Stimulated activated CD4-positive, alpha-beta T cell treated with anti-CD3 and anti-CD28 coated beads, Interleukin-12 subunit alpha, Interleukin-12 subunit beta, amount 100 ng/mL, for 4 hours (primary cell): Measurements from ENCODE around the gene PEF1.

Experiments
- DNase-seq: peaks from one replicate; pipeline ENCODE4 v3.0.0-alpha.2; 2020

Gene PEF1

DNA sequence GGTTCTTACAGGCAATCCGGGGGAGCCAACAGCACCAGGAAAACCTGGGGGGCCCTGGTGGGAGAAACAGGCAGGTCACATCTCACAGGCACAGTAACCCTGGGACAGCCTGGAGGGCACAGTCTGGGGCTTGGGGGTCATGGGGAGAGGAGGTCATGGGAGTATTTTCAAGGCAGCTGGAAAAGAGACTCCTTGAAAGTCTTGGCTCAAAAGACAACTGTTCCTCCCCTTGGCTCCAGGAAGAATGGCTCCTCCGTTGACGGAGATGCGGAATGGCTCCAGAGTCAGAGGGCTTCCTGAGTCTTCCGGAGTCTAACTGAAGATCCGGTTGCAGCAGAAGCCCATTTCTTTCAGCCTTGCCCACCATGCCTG, 25.9 kb upstream of the PEF1 start:
- DNase-seq = no peak

DNA sequence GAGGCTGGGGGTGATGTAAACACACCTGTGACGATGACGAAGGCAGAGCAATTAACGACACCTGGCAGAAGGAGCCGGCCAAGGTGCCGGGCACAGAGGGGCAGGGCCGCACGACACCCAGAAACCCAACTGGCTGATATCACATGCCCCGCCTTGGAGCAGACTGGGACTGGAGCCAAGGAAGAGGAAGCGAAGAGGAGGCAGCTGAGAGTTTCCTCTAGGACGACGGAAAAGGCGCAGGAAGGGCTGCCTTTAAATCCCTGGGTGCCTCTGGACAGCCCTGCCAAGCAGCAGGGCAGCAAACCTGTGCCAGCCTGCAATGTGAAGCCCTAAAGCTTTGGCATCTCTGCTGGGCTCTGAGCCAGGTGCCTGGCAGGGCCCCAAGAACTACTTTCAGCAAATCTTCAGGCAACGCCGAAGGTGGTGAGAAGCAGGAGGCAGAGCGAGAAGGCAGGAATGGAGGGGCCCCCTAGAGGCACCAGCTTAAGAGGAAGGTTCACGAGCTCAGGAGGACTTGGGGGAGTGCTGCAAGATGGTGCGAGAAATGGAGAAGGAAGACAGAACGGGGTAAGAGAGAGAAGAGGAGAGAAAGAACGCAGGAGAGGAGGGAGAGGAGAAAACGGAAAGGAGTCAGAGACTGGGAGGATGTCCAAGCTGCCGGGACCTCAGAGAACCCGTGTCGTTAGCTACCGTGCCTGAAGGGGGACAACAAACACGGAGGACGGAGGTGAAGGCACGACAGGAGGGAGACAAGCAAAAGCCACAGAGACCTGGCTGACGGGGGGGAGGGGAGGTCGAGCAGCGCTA, 25.3 kb upstream of the PEF1 start:
- no peak for DNase-seq

GRCh38 chr1:31669433-31669785, 24.7 kb upstream of the PEF1 start:
- no peak for DNase-seq

GRCh38 chr1:31668303-31668883, 23.7 kb upstream of the PEF1 start:
- DNase-seq = no peak

DNA sequence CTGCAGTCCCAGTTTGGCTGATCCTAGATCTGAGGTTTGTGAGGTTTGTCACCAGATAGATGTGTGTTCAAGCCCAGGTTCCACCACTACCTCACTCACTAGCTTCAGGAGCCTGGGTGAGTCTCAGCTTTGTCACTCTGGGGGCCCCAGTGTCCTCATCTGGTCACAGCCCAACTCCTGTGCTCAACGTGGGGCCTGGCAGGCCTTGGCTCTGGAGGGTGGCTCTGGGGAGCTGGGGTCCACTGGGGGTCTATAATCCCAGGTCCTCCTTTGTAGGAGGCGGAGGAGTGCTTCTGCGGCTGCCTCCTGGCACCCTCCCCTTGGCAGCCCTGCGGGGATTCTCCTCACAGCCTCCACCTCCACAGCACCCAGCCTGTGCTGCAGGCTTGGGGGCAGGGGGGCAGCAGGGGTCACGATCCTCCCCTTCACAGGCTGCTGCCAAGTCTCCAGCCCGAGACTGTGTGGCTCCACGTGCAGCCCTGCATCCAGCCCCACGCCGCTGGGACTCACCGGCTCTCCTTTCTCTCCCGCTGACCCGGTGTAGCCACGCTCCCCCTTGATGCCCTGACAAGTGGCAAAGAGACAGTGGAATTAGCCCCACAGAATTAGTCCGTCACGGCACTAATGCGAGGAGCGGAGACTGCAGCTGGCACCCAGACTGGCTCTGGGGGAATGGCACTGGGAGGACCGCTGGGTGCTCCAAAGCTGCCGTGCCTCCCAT, 22.5 kb upstream of the PEF1 start:
- DNase-seq = no peak

- DNase-seq = no peak
Observed at GRCh38 chr1:31666263-31666963, 21.7 kb upstream of the PEF1 start.

DNA sequence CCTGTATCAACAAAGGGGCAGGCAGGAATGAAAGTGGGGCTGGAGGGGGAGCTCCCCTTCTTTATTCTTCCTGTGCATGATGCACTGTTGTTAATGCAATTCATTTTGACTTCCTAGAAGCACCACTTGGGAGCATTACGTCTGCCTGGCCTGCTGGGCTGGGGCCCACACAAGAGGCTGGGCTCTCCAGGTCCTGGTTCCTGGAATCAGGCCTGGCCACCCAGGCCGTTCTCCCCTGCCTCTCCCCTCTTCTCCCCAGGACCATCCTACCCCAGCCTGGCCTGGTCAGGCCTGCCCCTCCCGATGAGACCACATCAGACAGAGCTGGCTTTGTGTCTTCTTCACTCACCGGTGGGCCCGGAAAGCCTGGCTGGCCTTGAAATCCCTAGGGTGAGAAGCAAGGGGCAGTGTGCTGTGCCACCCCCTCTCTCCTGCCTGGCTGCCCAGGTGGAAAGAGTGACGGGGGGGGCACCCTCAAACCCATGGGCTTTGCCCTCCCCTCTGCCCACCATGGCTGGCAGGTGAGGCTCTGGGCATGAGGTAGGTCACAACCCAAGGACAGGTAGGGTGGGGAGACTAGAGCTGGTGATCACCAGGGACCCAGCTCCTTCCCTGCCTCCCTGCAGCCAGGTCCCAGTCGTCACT, 20.7 kb upstream of the PEF1 start:
- DNase-seq = no peak

- DNase-seq = no peak
Observed at GRCh38 chr1:31664528-31664927, 19.9 kb upstream of the PEF1 start.

DNA sequence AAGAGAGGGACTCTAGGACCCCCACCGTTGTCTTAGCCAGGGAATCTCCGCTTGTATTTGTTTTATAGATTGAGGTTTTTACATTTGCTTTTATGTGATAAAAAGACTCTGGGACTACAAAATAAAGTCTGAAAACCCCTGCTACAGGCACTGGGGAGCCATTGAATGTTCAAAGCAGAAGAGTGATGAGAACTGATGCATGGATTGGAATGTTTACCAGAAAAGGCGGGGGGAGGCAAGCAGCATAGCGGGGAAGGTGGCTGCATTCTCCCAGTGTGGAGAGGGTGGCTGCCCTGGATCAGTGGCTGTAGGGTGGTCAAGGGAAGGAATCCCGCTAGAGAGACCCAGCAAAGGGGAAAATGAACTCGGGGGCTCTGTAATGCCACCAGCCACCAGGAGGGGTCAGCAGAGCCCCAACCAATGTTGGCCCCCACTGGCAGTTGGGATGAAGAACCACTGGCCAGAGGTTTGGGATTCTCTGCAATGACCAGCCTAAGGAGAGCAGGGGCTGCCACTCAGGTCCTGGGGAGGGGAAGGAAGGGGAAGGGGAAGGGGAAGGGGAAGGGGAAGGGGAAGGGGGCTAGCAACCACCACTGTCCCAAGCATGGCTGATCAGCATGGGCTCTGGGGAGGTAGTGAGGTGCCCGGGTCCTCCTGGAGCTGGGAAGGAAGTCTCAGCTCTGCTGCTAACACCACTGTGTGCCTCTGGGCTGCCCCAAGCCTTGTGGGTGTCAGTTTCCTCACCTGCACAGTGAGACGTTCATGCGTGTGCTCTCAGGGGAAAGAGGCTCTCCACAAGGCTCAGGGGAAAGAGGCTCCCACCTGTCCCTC, 19.2 kb upstream of the PEF1 start:
- peak; percentile 59 for DNase-seq

- DNase-seq = no peak
Observed at GRCh38 chr1:31662463-31662862, 17.8 kb upstream of the PEF1 start.

- DNase-seq = no peak
Observed at GRCh38 chr1:31661856-31662255, 17.2 kb upstream of the PEF1 start.

DNA sequence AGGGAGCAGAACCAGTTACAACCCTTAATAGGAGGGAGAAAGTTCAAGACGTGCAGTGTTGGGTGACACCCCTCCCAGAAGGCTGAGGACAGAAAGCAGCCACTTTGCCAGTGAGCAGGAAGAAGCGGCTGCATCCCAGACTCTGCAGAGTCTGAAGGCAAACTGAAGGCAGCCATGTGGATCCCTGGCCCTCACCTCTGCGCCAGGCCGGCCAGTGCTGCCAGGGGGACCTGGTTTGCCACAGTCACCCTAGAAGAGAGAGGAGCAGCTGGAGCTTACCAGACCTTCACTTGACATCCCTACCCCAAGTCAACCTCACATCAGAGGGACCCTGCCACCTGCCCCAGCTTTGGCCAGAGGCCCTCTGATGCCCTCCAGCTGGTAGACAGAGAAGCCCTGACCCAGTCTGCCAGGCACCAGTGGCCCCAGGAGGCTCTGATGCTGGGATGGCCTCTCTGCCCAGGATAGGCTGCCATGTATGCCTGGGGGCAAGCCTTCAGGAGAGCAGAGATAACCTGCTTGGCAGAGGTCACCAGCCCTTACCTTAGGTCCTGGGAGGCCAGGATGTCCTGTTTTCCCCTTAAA, 16.3 kb upstream of the PEF1 start:
- DNase-seq = no peak

DNA sequence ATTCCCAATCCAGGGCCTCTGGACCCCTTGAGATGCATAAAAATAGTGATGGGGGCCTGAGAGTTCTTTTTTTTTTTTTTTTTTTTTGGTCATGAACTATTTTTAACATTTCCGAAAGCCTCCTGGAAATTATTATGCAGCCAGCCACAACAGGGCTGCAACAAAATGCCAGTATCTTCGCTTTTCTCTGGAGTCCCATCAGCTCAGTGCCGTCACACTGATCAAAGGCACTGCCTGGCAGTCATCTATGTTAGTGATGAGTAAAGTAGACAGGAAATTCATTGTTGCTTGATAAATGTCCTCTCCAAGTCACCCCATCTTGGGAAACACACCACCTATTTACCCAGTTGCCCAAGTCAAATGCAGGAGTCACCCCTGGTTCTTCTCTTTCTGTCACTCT, 15.2 kb upstream of the PEF1 start:
- no peak for DNase-seq

DNA sequence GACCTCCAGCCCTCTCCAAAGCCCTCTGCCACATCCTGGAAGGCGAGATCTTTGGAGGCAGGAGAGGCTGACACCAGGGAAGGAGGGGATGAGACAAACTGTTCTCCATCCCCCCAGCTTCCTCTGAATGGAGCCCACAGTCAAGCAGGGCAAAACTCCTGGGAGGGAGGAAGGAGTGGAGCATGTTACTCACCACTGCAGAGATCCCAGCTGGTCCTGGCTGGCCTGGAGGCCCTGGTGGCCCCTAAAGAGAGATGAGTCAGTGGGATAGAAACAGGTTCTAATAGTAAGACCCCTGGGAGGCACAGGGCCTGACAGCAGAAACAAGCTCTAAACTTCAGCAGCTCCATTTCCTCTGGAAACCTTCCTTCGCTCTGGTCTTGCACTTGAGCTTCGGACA, 14.0 kb upstream of the PEF1 start:
- DNase-seq = no peak

- no peak for DNase-seq
Observed at GRCh38 chr1:31657972-31658510, 13.4 kb upstream of the PEF1 start.

- DNase-seq = no peak
Observed at GRCh38 chr1:31657020-31657804, 12.5 kb upstream of the PEF1 start.

GRCh38 chr1:31655756-31656155, 11.1 kb upstream of the PEF1 start:
- no peak for DNase-seq

DNA sequence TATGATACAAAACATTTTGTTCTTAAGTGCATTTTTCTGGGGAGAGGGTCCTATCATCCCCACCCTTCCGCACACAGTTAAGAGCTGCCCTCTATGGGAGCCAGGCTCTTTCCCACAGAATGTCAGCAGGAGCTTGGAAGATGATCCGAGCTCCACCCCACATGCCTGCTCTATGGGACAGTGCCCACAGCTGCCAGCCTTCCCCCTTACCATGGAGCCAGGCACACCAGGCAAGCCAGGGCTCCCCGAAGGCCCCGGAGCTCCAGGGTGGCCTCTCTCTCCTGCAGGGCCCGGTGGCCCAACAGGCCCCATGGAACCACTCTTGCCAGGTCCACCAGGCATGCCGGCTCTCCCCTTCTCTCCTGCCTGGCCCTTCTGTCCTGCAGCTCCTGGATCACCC, 10.4 kb upstream of the PEF1 start:
- DNase-seq = no peak

DNA sequence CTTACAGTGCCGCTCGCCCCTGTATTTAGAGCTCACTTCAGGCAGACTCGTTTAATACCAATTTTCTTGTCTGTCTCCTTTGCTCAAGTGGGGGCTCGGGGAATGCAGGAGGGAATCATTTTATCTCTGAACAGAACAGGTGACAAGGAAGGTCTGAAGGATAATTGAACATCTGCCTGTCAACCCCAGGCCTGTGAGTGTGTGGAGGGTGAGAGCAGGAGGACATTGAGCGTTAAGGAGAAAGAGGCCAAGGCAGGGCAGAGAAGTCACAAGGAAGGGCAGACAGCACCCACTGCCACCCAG, 9.7 kb upstream of the PEF1 start:
- no peak for DNase-seq

DNA sequence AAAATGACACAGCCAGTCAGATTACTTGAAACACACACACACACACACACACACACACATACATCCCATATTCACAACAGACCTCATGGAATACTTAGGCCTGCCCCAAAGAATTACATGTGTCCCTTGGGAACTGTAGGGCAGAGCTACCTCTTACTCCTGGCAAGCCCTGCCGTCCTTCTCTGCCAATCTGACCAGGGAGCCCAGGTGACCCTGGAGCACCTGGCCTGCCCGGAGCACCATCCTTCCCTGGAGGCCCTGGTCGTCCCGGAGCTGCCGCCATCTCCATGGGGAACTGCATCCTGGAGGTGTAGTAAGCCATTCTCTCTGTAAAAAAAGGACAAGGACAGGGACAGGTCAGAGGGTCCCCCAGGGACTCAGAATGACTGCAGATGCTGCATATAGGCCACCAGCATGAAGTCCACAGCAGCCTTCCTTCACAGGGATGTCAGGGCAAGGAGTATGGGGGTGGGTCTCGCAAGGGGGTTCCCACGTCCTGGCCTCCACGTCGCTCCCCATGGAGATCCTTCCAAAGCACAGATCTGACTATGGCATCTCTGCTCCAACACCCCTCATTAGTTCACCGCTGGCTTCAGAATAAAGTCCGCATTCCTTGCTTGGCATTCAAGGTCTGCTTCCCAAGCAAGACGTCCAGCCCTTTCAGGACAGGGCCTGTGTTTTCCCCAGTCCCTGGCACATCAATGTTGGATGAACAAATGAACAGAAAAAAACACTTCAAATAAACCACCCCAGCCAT, 9.2 kb upstream of the PEF1 start:
- DNase-seq = no peak
